Measurements from ENCODE around the gene FBXO46.

DNA sequence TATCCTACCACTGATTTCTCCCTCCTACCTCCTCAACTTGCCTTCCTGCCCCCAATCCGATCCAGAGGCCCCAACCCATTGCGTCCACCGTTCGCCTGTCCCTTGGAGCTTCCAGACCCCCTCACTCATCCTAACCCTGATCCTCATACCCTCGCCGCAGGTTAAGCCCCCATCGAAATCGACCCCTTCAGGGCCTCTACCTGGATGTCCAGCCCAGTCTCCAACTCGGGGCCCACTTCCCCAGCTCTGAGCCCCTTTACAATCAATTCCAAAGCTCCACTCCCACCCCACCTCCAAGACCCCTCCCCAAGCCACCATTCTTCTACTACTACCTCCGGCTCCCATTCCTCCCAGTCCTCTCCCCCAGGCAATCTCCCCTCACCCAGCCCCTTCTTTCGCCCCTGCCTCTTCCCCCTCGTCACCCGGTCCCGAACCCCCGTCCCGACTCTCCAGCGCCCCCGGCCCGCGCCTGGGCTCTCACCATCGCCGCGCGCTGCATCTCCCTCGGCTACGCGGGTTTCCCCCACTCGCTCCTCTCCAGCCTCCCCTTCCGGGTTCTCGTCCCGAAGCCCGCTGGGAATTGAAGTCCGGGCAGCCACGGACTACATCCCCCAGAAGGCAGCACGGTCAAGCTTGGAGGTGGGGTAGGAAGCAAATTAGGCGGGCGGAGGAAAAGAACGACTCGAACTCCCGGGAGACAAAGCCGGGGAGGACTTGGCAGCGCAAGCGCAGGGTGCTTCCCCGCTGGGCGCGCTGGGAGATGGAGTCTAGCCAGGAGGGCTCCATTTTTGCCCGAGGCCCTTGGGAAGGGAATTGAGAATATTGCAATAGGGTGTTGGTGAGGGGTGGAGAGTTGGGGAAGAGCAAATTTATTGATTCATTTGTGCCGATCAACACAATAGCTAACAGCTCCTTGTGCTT lies at the start of gene FBXO46:
- TF ChIP-seq, protein P1, sequence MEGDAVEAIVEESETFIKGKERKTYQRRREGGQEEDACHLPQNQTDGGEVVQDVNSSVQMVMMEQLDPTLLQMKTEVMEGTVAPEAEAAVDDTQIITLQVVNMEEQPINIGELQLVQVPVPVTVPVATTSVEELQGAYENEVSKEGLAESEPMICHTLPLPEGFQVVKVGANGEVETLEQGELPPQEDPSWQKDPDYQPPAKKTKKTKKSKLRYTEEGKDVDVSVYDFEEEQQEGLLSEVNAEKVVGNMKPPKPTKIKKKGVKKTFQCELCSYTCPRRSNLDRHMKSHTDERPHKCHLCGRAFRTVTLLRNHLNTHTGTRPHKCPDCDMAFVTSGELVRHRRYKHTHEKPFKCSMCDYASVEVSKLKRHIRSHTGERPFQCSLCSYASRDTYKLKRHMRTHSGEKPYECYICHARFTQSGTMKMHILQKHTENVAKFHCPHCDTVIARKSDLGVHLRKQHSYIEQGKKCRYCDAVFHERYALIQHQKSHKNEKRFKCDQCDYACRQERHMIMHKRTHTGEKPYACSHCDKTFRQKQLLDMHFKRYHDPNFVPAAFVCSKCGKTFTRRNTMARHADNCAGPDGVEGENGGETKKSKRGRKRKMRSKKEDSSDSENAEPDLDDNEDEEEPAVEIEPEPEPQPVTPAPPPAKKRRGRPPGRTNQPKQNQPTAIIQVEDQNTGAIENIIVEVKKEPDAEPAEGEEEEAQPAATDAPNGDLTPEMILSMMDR (IDR thresholded peaks at IDR 0.05): peak in 1 of 6 experiments; percentile 2
- peak; percentile 64 to 88 for TF ChIP-seq POLR2A (IDR thresholded peaks at IDR 0.05)

Data from Peyer's patch (tissue), 4 donors.